Measurements from ENCODE around the gene TMX2.
"Not testable (repeated sequence)": the region's sequence is repeated elsewhere in the genome, so short reads cannot be mapped to it uniquely, and the experiment has no call there.

Gene TMX2

DNA sequence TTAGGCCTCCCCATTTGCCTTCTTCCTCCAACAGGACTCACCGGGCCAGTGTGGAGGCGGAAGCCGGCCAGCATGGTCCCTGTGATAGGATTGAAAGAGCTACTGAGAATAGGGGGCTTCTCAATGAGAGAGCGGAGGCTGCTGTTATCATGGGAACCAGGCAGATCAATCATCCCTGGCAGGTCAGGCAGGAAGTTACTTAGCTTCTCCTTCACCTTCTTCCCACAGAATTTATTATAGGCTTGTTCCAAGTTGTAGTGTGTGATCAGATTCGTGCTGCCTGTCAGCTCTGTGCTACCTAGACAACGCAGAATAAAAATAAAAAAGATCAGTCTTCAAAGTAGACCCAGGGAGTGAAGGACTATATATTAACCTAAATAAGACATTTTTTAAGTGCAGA, 7.5 kb upstream of the TMX2 start:
- no peak overlapping the region for H2BK12ac ChIP-seq (ENCODE audit: low read length)
- no peak overlapping the region for H3K4ac ChIP-seq (ENCODE audit: low read length)
- H3K18ac ChIP-seq (ENCODE audit: low read length): no peak overlapping the region
- no peak overlapping the region for H3K4me3 ChIP-seq (ENCODE audit: low read length in 2 of 2)
- H2BK120ac ChIP-seq (ENCODE audit: low read depth, low read length): no peak overlapping the region
- peaks cover under 1% of the 10 kb centered on the region for H3K79me1 ChIP-seq (ENCODE audit: low read depth, low read length)
- H2AK5ac ChIP-seq (ENCODE audit: low read depth, low read length): no peak overlapping the region
- peaks cover 23 to 84% of the 10 kb centered on the region in 2 donors for H3K36me3 ChIP-seq (replicated peaks in 1 of 2; ENCODE audit: control insufficient read depth in 2 of 2, insufficient read depth in 2 of 2, low read length in 2 of 2)
- no peak for DNase-seq (ENCODE audit: low spot score)
- no peak overlapping the region for H4K8ac ChIP-seq (ENCODE audit: low read depth, low read length)
- no peaks in the 10 kb centered on the region for H3K27me3 ChIP-seq (ENCODE audit: control insufficient read depth in 3 of 3, insufficient read depth in 3 of 3, low read depth in 1 of 3, low read length in 3 of 3)
- H3K9ac ChIP-seq (ENCODE audit: low read depth, low read length, poor library complexity): no peak overlapping the region
- H3K4me2 ChIP-seq (ENCODE audit: insufficient read depth, low read length, poor library complexity, severe bottlenecking): no peak overlapping the region
- H2AFZ ChIP-seq (ENCODE audit: low read length): no peak overlapping the region
- H2BK15ac ChIP-seq (ENCODE audit: low read length): no peak overlapping the region
- no peak overlapping the region for H4K91ac ChIP-seq (ENCODE audit: low read depth, low read length, poor library complexity)
- no peaks in the 10 kb centered on the region for H3K4me1 ChIP-seq (ENCODE audit: control insufficient read depth in 2 of 2, insufficient read depth in 1 of 2, low read depth in 1 of 2, low read length in 2 of 2)
- H3K27ac ChIP-seq (replicated peaks; ENCODE audit: low read length): no peak overlapping the region
- H2BK5ac ChIP-seq (ENCODE audit: low read length): no peak overlapping the region
- no peak overlapping the region for H3K14ac ChIP-seq (ENCODE audit: low read length)
- WGBS, 2 donors (ENCODE audit: extremely low coverage in 2 of 2, insufficient read length in 2 of 2, insufficient replicate concordance in 1 of 2): no CpG with 5 or more reads among the region's 6 CpGs
- H3K23ac ChIP-seq (ENCODE audit: low read depth, low read length, poor library complexity): no peak overlapping the region
- H3K9me3 ChIP-seq (replicated peaks in 1 of 2; ENCODE audit: control insufficient read depth in 2 of 2, insufficient read depth in 1 of 2, low read depth in 1 of 2, low read length in 2 of 2): no peaks in the 10 kb centered on the region

DNA sequence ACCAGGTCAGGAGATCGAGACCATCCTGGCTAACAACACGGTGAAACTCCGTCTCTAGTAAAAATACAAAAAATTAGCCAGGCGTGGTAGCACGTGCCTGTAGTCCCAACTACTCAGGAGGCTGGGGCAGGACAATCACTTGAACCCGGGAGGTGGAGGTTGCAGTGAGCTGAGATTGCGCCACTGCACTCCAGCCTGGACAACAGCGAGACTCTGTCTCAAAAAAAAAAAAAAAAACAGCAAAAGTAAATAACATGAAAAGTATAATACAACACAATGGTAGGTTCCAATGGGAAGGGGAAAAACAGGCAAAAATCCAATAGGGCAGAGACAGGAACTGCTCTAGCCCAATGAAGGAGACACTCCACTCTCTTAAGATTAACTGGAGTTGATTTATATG, 7.0 kb upstream of the TMX2 start:
- peaks cover 21 to 82% of the 10 kb centered on the region in 2 donors for H3K36me3 ChIP-seq (replicated peaks in 1 of 2; ENCODE audit: control insufficient read depth in 2 of 2, insufficient read depth in 2 of 2, low read length in 2 of 2)

DNA sequence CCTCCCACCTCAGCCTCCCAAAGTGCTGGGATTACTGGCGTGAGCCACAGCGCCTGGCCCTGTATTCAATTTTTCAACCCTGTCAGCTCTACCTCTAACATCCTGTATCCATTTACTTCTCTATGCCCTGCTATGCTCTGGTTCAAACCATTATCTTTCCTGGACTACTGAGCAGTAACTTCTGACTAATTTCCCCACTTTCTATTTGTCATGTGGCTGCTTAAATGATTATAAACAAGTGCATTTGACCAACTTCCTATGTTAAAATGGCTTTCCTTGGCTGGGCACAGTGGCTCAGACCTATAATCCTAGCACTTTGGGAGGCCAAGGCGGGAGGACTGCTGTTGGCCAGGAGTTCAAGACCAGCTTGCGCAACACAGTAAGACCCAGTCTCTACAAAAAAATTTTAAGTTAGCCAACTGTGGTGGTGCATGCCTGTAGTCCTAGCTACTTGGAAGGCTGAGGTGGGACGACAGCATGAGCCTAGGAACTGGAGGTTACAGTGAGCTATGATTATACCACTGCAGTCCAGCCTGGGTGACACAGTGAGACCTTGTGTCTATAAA, 2.5 kb upstream of the TMX2 start:
- Histone ChIP-seq H3K36me3 (replicated peaks in 1 of 2; ENCODE audit: control insufficient read depth in 2 of 2, insufficient read depth in 2 of 2, low read length in 2 of 2) (peaks cover under 1 to 47% of the 10 kb centered on the region in 2 donors), H2BK5ac (ENCODE audit: low read length) (no peak overlapping the region), H2BK120ac (ENCODE audit: low read depth, low read length) (no peak overlapping the region), H3K18ac (ENCODE audit: low read length) (no peak overlapping the region), H3K23ac (ENCODE audit: low read depth, low read length, poor library complexity) (no peak overlapping the region), H3K4me2 (ENCODE audit: insufficient read depth, low read length, poor library complexity, severe bottlenecking) (no peak overlapping the region), H3K9me3 (replicated peaks in 1 of 2; ENCODE audit: control insufficient read depth in 2 of 2, insufficient read depth in 1 of 2, low read depth in 1 of 2, low read length in 2 of 2) (no peaks in the 10 kb centered on the region), H3K9ac (ENCODE audit: low read depth, low read length, poor library complexity) (no peak overlapping the region), H3K4me1 (ENCODE audit: control insufficient read depth in 2 of 2, insufficient read depth in 1 of 2, low read depth in 1 of 2, low read length in 2 of 2) (peaks cover 6 to 12% of the 10 kb centered on the region in 2 donors), H2AFZ (ENCODE audit: low read length) (no peak overlapping the region), H4K8ac (ENCODE audit: low read depth, low read length) (no peak overlapping the region), H3K14ac (ENCODE audit: low read length) (no peak overlapping the region), H2AK5ac (ENCODE audit: low read depth, low read length) (no peak overlapping the region), H3K4me3 (ENCODE audit: low read length in 2 of 2) (no peak overlapping the region), H3K4ac (ENCODE audit: low read length) (no peak overlapping the region), H4K91ac (ENCODE audit: low read depth, low read length, poor library complexity) (no peak overlapping the region), H2BK15ac (ENCODE audit: low read length) (no peak overlapping the region), H2BK12ac (ENCODE audit: low read length) (no peak overlapping the region), H3K27ac (replicated peaks; ENCODE audit: low read length) (no peak overlapping the region), H3K27me3 (ENCODE audit: control insufficient read depth in 3 of 3, insufficient read depth in 3 of 3, low read depth in 1 of 3, low read length in 3 of 3) (no peaks in the 10 kb centered on the region), H3K79me1 (ENCODE audit: low read depth, low read length) (peaks cover 12% of the 10 kb centered on the region)
- WGBS, 2 donors (ENCODE audit: extremely low coverage in 2 of 2, insufficient read length in 2 of 2, insufficient replicate concordance in 1 of 2): no CpG with 5 or more reads among the region's 5 CpGs
- DNase-seq (ENCODE audit: low spot score): no peak

More for the DNA sequence above, 7.0 kb upstream of the TMX2 start:
- not testable (repeated sequence) for H3K4ac ChIP-seq (ENCODE audit: low read length); H2AK5ac ChIP-seq (ENCODE audit: low read depth, low read length); H2AFZ ChIP-seq (ENCODE audit: low read length); H2BK15ac ChIP-seq (ENCODE audit: low read length); H3K79me1 ChIP-seq (ENCODE audit: low read depth, low read length); H2BK120ac ChIP-seq (ENCODE audit: low read depth, low read length); H3K23ac ChIP-seq (ENCODE audit: low read depth, low read length, poor library complexity); H3K4me2 ChIP-seq (ENCODE audit: insufficient read depth, low read length, poor library complexity, severe bottlenecking); H3K14ac ChIP-seq (ENCODE audit: low read length); H2BK5ac ChIP-seq (ENCODE audit: low read length); H3K4me1 ChIP-seq (ENCODE audit: control insufficient read depth in 2 of 2, insufficient read depth in 1 of 2, low read depth in 1 of 2, low read length in 2 of 2); H2BK12ac ChIP-seq (ENCODE audit: low read length); H3K27me3 ChIP-seq (ENCODE audit: control insufficient read depth in 3 of 3, insufficient read depth in 3 of 3, low read depth in 1 of 3, low read length in 3 of 3); H3K4me3 ChIP-seq (ENCODE audit: low read length in 2 of 2); DNase-seq (ENCODE audit: low spot score); H3K27ac ChIP-seq (replicated peaks; ENCODE audit: low read length); H4K91ac ChIP-seq (ENCODE audit: low read depth, low read length, poor library complexity); H3K18ac ChIP-seq (ENCODE audit: low read length); H4K8ac ChIP-seq (ENCODE audit: low read depth, low read length); H3K9me3 ChIP-seq (replicated peaks in 1 of 2; ENCODE audit: control insufficient read depth in 2 of 2, insufficient read depth in 1 of 2, low read depth in 1 of 2, low read length in 2 of 2); H3K9ac ChIP-seq (ENCODE audit: low read depth, low read length, poor library complexity)
- WGBS, 2 donors (ENCODE audit: extremely low coverage in 2 of 2, insufficient read length in 2 of 2, insufficient replicate concordance in 1 of 2): no CpG with 5 or more reads among the region's 8 CpGs

DNA sequence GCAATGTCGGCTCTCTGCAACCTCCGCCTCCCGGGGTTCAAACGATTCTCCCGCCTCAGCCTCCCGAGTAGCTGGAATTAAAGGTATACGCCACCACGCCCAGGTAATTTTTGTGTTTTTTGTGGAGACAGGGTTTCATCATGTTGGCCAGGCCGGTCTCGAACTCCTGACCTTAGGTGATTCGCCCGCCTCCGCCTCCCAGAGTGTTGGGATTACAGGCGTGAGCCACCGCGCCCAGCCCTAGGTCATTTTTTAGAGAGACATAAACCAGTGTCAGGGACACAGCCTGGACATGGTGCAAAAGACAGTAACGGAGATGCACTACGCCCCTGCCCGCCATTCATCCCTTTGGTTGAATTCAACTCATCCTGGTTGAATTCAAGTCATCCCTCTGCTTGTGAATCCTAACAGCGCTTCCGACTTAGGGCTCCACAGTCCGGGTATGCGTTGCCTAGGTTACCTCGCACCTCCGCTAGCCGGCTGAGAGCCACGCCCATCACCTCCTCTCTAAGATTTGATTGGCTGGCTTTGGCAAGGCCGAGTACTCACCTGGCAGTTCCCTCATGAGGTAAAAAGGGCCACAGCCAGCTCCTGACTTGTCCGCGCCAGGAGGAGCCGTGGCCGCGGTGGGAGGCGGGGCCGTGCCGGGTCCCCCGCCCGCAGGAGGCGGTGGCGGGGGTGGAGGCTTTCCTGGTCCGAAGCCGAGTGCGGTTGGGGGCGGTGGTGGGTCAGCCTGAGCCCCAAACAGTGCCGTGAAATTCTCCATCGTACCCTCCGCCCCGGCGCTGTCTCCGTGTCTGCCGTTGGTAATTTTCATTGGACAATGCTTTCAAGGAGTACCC, 758 bp upstream of the TMX2 start, which contains the start of gene MED19:
Gene MED19 (minus strand): TSS at position 802 of the 842 bp plus-strand sequence. CDS start 36 bp downstream, at position 766.
- Histone ChIP-seq H3K79me1 (ENCODE audit: low read depth, low read length) (peaks cover 12% of the 10 kb centered on the region), H3K9me3 (replicated peaks in 1 of 2; ENCODE audit: control insufficient read depth in 2 of 2, insufficient read depth in 1 of 2, low read depth in 1 of 2, low read length in 2 of 2) (no peaks in the 10 kb centered on the region), H2AFZ (ENCODE audit: low read length) (peak within 1 kb of the TSS; percentile 94), H3K4me2 (ENCODE audit: insufficient read depth, low read length, poor library complexity, severe bottlenecking) (peak within 1 kb of the TSS; percentile 82), H2BK5ac (ENCODE audit: low read length) (peak within 1 kb of the TSS; percentile 90), H3K27ac (replicated peaks; ENCODE audit: low read length) (peak within 1 kb of the TSS; percentile 89), H4K8ac (ENCODE audit: low read depth, low read length) (peak within 1 kb of the TSS; percentile 70), H3K36me3 (replicated peaks in 1 of 2; ENCODE audit: control insufficient read depth in 2 of 2, insufficient read depth in 2 of 2, low read length in 2 of 2) (peaks cover 0 to 30% of the 10 kb centered on the region in 2 donors), H3K27me3 (ENCODE audit: control insufficient read depth in 3 of 3, insufficient read depth in 3 of 3, low read depth in 1 of 3, low read length in 3 of 3) (no peaks in the 10 kb centered on the region), H2BK120ac (ENCODE audit: low read depth, low read length) (no peak within 1 kb of the TSS), H2BK15ac (ENCODE audit: low read length) (peak within 1 kb of the TSS; percentile 63), H3K4ac (ENCODE audit: low read length) (peak within 1 kb of the TSS; percentile 87), H3K9ac (ENCODE audit: low read depth, low read length, poor library complexity) (peak within 1 kb of the TSS; percentile 98), H2BK12ac (ENCODE audit: low read length) (peak within 1 kb of the TSS; percentile 44), H3K23ac (ENCODE audit: low read depth, low read length, poor library complexity) (peak within 1 kb of the TSS; percentile 67), H3K4me1 (ENCODE audit: control insufficient read depth in 2 of 2, insufficient read depth in 1 of 2, low read depth in 1 of 2, low read length in 2 of 2) (peaks cover 6 to 12% of the 10 kb centered on the region in 2 donors), H3K14ac (ENCODE audit: low read length) (peak within 1 kb of the TSS; percentile 72), H4K91ac (ENCODE audit: low read depth, low read length, poor library complexity) (no peak within 1 kb of the TSS), H3K18ac (ENCODE audit: low read length) (peak within 1 kb of the TSS; percentile 97), H3K4me3 (ENCODE audit: low read length in 2 of 2) (peak within 1 kb of the TSS; percentile 92 to 97), H2AK5ac (ENCODE audit: low read depth, low read length) (peak within 1 kb of the TSS; percentile 19)
- WGBS, 2 donors (ENCODE audit: extremely low coverage in 2 of 2, insufficient read length in 2 of 2, insufficient replicate concordance in 1 of 2): no CpG with 5 or more reads among the region's 51 CpGs
- DNase-seq (ENCODE audit: low spot score): peak; percentile 82

Measured in neuronal stem cell (in vitro differentiated cells).